HG02970 (cell line): Measurements from ENCODE around the gene XIRP2.

ENCODE experiments used
- ATAC-seq: cut with Tn5 transposase; IDR thresholded peaks from one replicate; pipeline ENCODE4 v1.9.1; 2021; ENCODE audit warnings: mild to moderate bottlenecking, moderate library complexity, moderate number of reproducible peaks; ENCODE audit not compliant: unreplicated experiment, low FRiP score

Gene XIRP2

DNA sequence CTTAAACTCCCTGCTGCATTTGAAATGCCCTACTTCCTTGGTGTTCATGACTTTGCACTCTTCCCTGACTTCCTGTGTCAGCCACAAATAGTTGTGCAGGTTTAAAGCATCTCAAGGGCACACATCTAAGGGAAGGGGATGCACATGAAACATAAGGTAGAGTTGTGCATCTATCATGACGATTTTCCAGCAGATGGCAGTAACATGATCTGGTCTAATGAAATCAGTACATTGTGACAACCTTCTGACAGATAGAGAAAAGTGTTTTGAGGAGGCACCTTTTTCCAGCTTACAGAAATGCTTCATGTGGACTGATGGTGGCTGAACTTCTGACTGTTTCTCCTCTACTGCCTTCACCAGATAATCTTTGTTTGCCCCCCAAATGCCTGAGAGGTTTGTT lies 238.9 kb downstream of the XIRP2 start:
- no peak for ATAC-seq

DNA sequence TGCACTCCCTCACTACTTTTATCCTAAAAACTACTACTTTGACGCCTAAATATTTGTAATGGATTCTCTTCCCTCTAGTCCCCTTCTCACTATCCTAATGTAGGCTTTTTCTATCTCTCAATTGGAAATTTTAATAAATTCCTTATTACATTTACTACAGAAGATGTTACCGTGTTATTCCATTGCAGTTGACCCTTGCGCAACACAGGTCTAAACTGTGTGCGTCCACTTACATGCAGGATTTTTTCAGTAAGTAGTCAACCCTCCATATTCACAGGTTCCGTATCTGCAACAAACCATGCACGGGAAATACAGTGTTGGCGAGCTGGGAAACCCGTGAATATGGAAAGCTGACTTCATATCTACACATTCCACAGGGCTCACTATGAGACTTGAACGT lies 239.8 kb downstream of the XIRP2 start:
- ATAC-seq, result no peak

DNA sequence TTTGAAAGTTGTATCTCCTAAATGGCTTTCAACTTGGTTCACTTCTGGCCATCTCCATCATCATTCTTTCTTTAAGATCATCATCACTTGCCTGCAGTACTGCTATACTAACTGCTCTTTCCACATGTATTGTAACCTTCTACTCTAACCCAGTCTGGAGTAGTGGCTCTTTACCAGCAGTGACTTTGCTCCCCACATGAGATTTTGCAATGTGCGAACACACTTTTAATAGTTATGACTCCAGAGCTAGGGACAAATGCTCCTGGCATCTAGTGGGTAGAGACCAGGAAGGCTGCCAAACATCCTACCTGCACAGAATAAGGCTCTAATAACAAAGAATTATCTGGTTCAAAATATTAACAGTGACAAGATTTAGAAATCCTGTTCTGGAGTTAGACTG lies 243.8 kb downstream of the XIRP2 start:
- ATAC-seq, result no peak

DNA sequence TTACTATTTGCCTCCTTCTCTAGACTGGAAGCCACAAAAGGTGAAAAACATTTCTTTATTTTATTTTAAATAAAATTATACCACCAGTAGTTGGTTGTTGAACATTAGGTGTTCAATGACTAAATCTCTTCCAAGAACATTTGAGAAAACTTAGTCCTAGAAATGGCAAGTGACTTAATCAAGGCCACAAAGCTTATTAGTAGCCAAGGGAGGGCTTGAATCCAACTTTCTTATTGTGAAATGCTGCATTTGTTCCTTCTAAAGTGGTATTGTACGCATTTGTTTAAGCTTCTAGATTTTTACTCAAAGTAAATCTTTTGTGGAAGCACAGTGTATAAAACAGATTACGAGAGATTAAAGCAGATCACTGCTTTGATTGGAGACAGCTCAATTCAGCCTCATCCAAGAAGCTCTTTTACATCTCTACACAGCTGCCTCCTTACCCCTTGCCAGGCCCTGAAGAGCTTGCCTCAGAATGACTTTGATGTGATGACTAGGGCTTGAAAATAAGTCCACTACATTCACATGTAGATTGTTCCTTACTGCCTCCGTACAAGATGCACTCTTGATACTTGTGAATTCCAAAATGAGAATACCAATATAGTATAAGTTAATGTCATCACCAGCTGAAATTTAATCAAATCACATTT lies 244.8 kb downstream of the XIRP2 start:
- no peak for ATAC-seq

DNA sequence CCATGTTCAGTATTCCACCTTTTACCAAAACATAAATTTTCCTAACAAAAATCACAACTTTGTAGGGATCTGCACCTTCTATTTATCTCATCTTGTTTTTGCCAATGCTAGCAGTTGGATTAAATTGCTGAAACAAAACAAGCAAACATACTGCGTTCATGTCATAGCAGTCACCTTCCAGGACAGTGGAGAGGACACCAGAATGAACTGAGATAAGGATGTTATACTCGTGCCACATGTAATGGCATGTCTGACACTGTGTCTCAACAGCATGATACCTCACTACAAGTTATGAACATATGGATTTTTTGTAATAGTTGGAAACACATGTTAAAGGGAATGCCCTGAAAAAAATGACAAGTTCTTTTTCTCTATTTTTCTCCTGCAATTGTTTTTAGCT lies 245.3 kb downstream of the XIRP2 start:
- ATAC-seq, result no peak

DNA sequence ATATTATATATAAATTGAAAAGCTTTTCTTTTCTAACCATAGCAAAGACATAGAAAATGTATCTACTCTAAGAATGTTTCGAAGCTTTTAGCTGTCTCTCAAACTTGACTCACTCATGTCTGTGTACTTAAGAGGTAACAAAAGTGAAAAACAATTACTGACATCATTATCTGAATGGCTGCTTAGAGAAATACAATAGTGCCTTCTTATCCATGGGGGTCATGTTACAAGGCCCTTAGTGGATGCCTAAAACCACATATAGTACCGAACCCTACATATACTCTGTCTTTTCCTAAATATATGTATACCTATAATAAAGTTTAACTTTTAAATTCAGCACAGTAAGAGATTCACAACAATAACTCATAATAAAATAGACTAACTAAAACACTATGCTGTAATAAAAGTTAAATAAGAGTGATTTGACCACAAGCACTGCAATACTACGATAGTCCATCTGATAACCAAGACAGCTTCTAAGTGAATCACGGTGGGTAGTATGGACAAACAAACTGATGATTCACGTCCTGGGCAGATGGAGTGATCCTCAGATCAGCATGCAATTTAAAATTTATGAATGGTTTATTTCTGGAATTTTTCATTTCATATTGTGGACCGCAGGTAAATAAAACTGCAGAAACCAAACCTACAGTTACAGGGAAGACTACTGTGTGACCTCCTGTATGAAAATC lies 246.2 kb downstream of the XIRP2 start:
- no peak for ATAC-seq

DNA sequence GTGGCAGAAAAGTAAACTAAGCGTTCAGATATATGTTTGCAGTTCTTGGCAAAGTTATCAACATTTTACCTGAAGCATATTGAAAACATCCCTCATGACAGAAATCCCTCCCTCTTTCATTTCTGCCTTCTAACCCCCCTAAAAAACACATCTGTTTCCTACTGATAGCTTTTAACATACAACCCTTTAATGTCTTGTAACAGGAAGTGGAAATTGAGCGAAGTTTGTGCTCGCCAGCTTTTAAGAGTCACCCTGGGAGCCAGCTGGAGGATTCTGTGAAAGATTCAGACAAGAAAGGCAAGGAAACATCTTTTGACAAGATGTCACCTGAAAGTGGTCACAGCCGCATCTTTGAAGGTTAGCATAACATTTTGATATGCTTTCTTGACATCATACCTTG lies 247.4 kb downstream of the XIRP2 start:
- no peak for ATAC-seq

DNA sequence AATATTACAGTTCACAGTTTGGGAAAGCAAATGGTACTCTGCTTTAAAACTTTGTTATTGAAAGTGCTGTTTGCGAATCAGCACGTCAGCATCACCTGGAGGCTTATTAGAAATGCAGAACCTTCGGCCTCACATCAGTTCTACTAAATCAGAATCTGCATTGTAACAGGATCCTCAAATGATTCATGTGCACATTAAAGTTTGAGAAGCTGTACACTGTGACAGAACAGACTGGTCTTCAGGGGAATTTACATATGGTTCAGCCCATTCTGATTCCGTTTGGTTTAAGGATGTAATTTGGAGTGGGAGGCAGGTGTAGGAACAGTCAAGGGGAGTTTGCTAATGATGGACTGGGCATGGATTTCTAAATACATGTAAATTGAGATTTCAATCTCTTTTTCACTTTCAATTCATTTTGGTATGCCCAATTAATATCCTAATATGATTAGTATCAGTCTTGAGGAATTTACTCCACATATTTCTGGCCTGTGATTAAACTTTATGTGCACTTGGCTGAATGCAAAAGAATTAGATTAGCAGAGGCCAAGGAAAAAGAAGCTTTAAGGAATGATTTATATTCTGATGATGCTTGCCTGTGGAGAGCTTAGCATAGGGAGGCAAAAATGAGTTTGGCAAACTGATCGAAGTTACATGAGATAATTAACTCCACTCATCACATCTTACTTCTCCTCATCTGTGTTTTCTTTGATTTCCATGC lies 248.8 kb downstream of the XIRP2 start:
- ATAC-seq, result no peak

DNA sequence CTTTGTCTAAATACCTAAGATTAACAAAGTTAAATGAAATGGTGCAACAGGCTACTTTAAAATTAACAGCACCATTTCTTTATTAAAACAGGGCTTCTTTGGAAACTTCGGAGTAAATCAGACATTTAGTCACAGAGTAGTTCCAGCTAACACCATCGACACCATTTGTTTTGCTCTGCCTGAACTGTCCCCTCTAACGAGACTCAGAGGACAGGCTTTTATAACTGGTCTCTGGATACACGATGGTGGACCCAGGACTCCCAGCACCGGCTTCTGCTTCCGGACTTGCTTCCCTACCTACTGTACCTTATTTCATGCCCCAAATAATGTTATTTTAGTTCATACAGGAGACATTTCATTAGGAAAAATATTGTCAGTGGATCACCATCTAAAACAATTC lies 252.1 kb downstream of the XIRP2 start:
- ATAC-seq, result no peak

DNA sequence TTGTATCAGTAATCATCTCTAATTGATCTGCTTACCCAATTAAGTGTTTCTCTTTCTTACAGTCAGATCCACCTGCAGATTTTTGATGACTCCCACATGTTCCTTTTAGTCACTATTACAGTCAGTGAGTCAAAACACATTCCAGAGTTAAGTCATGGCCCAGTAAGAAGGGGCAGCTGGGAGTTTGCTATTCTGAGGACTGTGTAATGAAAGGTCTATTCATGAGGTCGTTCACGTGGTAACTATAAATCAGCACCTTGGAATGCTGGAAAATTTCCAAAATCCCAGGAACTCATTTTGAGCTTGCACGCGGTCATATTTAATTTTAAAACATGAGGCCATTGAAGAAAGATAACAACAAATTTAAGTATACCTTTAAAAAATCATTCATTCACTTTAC lies 252.5 kb downstream of the XIRP2 start:
- ATAC-seq, result no peak

DNA sequence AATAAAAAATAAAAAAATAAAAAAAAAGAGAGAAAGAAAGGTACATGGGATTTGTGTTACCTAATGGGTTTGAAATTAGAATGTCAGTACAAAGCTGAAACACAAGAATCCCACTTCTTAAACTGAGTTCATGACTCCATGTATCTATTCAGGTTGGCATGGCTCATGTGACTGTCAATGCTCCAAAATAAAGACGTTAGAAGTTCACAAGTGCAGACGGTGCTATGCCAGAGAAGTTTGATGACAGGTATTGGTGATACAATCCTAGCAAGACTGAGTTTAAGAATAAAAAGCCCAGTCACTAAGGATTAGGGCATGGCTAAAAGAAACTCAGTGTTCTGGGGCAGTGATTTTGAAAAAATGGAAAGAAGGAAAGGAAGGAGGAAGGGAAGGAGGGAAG lies 254.3 kb downstream of the XIRP2 start:
- no peak for ATAC-seq

DNA sequence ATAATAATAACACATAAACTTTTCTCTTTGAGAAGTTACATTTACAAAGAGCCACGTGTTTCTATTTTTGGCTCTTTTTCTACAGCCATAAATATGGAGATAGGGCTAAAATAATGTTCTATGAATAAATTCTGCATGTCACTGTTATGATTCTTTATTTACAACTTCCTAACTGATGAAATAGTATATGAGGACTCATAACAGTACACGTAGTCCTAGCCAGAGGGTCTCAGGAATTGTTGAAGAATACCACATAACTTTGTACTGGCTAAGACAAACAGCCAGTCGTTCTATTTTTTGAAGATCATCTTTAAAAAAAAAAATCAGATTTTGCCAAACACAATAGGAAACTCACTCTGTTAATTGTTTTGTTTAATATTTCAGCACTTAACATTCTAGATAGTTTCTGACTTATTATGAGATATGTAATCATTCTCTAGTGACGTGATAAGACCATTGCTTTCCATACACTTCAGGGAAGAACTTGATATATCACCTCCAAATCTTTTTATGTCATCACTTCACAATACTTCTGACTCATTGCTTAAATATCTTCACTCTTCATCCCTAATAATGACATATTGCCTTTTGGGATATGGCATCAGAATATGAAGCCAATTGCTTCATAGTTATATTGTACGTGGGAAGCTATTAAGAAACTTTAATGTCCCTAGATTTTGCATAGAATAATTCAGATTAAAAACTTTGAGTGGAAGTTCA lies 256.1 kb downstream of the XIRP2 start:
- no peak for ATAC-seq

DNA sequence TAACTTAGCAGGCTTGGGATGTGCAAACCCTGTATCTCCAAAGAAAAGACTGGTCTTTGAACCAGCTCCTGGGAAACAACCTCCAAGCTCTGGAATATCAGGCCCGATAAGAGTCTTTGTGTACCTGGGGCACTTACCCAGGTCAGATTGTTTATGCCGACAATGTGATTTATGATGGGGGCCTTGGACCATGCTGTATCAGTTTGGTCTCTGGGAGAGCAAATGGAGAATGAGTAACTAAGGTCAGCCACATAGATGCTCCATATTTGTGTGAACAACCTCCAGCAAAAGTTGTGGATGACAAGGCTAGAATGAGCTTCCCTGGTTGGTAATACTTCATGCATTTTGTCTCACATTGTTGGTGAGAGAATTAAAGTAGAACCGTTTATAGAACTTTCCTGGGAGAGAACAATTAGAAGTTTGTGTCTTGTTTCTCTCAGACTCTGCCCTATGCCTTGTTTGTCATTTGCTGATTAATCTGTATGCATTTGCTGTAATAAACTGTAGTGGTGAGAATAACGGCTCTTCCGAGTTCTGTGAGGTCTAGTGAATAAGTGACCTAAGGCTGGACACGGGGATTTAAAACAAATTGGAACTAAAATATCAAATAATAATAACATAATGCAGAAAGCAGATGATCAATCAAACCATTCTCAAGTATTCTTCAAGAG lies 259.1 kb downstream of the XIRP2 start:
- no peak for ATAC-seq

DNA sequence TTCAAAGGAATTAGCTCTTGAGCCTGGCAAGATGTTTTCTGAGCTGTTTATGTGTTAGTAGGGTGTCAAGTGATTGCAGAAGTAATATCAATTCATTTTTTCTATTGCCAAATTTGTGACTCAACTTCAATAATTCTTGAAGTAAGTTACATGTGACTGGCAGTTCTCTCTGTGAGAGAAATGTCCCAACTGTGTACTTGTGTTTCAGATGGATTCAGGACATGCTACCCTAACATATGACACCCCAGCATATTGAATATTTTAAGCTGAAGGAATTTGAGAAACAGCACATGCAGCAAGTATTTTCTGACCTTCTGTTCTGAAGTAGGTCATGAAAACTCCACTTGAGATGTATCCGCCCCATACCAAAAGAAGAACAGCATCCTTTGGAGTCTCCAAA lies 263.6 kb downstream of the XIRP2 start:
- ATAC-seq, result no peak

DNA sequence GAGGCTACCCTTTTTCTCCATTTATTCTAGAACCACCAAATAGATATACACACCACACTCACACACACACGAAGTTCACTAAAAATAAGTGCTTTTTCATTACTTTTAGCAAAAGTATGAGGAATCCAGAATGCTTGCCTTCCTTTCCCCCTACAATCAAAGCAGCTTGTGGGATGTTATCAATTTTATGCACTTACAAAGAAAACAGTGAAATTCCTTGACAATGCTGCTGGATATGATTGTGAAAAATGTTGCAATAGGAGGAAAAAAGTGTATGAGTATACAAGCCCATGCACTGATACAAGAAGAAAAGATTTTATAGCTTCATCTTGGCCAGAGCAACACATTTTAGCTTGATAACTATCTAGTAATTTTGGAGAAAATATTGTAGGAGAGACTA lies 269.2 kb downstream of the XIRP2 start:
- ATAC-seq, result no peak

DNA sequence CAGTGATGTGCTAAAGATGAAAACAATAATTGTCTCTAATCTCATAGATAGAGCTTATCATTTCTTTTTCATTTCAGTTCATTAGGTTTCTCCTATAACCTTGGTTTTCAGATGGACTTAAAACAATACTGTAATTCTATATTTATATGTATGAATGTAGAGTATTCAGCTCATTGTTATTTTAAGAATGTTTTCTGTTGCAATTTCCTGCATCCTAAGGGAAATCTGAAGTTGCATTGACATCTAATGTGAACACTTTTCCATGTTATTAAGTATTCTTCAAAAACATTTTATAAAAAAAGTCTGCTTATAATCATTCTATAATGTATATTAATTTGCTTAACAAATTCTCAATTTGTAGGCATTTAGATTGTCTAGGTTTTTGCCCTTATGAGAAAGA lies 288.9 kb downstream of the XIRP2 start:
- no peak for ATAC-seq

DNA sequence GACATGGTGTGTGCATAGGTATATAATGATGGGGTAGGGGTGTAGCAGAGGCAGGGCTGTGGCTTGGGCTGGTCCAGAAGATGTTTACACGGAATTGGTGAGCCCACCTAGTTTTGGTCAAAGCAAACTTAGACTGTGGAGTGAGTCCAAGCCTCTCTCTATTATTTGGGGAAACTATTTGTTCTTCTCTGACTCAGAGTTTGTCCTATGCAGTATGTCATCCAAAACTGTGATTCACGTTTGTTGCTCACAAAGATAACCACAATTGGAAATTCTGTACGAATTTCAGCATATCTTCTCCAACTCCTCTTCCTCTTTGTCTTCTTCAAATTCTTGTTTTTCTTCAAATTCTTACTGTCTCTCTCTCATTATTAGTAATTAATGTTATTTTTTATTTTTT lies 292.9 kb downstream of the XIRP2 start:
- no peak for ATAC-seq

DNA sequence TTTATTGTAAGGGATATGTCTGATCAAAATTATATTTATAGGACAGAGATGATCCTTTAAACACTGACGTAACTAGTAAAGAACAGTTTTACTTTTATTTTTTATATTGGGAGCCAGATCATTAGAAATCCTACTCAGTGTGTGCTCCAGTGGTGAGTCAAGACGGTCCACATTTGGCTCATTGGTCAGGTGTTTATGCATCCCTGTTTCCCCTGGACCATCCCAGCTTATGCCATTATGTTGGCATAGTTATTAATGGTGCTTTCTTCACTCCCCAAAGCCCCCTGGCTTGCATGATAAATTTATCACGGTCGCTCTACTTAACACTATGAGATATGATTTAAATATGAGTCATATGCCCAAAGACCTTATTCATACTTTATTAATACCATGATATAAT lies 293.4 kb downstream of the XIRP2 start:
- no peak for ATAC-seq

DNA sequence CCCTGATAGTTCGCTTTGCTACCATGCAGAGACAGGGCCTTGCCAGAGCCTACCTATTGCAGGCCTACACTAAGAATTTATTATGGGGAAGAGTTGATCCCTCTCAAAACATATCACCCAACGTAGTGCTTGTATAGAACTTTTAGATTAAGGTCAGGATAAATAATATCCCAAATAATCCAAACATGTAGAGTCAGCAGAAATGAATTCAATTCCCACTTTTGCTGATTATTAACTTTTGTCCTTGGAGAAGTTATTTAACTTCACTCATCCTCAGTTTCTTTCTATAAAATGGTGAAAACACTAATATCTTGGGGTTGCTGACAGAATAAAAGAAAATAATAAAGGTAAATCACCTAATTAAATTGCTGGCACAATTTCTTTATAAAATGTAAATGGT lies 294.1 kb downstream of the XIRP2 start:
- no peak for ATAC-seq

DNA sequence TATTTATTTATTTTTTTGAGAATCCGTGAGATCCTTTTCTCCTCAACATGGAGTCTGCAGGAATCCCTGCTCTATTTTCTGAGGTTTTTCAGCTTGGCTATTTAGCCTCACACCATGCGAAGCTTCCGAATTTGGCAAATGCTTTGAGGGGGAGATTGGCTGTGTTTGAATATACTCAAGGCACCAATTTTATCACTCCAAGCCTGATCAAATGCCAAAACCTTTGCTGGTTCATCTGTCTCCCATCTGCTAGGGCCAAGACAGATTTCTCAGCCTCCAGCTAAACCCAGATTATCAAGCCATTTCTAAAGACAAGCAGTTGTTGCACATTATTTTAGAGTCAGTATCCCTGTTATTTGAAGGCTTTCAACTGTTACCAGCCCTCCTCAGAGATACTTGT lies 295.7 kb downstream of the XIRP2 start:
- no peak for ATAC-seq

DNA sequence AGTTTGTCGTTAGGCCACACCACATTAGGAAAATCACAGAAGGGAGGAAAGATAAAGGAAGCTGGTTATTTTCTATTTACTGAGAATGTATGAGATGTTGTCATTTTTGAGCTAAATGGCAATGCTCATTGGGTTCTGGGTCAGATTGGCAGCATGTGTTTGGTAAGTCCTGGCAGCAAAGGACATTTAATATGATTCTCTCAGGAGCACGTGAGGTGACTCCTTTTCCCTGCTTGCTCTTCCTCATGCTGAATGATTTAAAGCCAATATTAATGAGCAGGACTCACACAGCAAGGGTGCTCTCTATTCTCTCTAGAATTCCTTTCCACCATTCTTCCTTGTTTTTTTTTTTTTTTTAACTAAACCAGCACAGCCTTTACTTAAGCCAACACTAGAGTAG lies 298.2 kb downstream of the XIRP2 start:
- no peak for ATAC-seq
